ENCODE results near the gene TCF12.

TCF12 gene

GRCh38 chr15:57223887-57224286 lies 305.4 kb downstream of the TCF12 start:
- no peak for DNase-seq

DNA sequence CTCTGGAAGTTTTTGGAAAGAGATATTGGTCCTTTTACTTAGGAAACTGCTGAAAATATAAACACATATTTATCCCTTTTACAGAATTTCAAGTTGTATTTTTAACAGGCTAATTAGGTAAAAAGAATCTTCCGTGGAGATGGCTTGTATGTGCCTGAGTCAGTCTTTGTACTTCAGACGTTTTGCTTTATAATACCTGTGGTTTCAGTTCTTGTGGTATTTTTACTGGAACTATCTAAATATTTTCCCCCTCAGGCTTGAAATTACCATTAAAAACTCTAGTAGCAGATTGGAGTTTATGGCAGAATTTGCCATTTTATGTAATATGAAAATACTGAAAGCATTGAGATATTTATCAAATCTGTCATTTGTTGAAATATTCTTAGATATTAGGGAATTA lies 306.2 kb downstream of the TCF12 start:
- no peak for DNase-seq

DNA sequence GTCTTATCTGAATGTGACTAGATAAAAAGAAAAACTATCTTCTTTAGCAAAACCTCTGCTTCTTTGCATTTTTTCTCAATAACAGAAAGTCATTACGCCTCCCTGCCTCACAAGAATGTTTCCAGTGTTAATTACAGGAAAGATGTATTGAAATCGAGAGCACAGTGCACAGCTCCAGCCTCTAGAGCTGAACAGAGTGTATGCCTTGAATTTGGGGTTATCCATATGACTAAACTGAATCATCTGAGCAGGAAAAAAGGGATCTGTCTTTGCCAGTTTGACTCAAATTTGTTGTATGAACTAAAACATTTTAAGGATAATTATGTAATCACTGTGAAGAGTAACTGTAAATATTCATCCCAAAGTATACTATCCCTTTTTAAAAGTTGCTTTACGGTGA lies 308.7 kb downstream of the TCF12 start:
- DNase-seq = no peak

- DNase-seq = no peak
Observed at GRCh38 chr15:57227899-57228298, 309.5 kb downstream of the TCF12 start.

GRCh38 chr15:57228395-57228794 lies 310.0 kb downstream of the TCF12 start:
- DNase-seq = no peak

- DNase-seq = no peak
Observed at GRCh38 chr15:57229051-57229450, 310.6 kb downstream of the TCF12 start.

GRCh38 chr15:57231559-57231958 lies 313.1 kb downstream of the TCF12 start:
- DNase-seq = no peak

- DNase-seq = no peak
Observed at GRCh38 chr15:57234156-57234555, 315.7 kb downstream of the TCF12 start.

GRCh38 chr15:57235186-57235585 lies 316.7 kb downstream of the TCF12 start:
- DNase-seq = no peak

DNA sequence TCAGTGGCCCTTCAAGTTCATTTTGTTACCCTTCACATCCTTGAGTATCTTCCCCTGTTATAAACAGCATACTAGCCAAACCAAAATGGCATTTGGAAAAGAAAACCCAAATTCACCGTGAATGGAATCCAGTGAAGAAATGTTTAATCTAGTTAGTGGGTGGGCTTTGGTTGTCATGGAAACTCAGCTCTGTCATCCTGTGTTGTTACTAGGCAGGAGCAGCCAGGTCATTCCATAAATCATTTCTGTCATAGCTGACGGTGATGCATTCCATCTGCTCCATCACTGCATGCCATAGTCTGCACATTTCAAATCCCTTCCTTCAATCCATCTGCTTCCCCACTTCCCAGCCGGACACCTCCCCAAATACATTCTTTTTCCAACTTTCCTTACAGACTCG lies 317.4 kb downstream of the TCF12 start:
- DNase-seq = no peak

DNA sequence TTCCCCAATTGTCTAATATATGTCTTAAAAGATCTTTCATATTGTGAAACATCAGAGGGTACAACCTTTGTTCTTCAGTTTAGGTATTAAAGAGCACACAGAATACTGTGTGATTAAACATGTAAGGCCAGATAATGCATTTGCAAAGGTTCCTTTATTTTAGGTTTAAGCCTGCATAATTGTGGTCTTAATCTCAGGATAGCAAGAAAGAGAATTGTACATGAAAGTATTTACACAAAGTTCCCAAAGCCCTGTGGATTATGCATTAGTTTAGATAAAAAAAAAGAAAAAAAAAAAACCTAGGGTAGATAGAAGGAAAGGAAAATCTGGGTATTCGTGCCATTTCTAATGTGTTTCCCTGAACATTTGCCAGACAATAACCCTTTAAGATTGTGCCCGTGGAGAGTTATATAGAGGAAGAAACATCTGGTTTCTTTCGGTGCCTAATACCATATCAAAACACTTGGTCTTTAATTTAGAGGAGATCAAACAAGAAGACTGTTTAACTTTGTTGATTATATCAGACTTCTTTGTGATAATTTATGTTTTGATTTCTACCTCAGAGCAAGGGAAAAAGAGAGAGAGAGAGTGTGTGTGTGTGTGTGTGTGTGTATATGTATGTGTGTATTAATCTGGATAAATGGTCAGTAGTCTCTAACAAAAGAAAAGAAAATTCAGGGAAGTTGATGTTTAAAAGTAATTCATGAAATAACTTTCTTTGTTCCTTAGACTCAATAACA lies 318.3 kb downstream of the TCF12 start:
- DNase-seq = no peak

- DNase-seq = peak; percentile 26
Observed at GRCh38 chr15:57237301-57237642, 318.8 kb downstream of the TCF12 start.

GRCh38 chr15:57237676-57238075 lies 319.2 kb downstream of the TCF12 start:
- no peak for DNase-seq

- DNase-seq = no peak
Observed at GRCh38 chr15:57245130-57245529, 326.7 kb downstream of the TCF12 start.

GRCh38 chr15:57245714-57246113 lies 327.3 kb downstream of the TCF12 start:
- DNase-seq = no peak

DNA sequence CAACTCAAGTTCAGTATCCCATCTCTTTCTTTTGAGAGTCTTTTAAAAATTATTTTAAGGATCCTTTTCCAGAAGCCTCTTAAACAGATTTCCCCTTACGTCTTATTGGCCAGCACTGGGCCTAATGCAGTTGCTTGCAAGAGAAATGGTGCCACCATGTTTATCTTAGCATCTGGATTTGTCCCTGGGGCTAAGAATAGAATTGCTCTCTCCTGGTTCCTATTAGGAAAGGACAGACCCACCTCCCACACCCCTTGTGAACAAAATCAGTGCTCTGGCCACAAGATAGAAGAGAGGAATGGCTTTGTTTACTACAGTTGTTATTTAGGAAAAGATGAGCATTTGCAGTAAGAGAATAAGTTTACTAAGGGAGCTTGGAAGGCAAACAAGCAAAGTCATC lies 329.6 kb downstream of the TCF12 start:
- no peak for DNase-seq

- no peak for DNase-seq
Observed at GRCh38 chr15:57251308-57251707, 332.9 kb downstream of the TCF12 start.

- no peak for DNase-seq
Observed at GRCh38 chr15:57251941-57252340, 333.5 kb downstream of the TCF12 start.

GRCh38 chr15:57253082-57253481 lies 334.6 kb downstream of the TCF12 start:
- no peak for DNase-seq

GRCh38 chr15:57253500-57253899 lies 335.1 kb downstream of the TCF12 start:
- no peak for DNase-seq

- no peak for DNase-seq
Observed at GRCh38 chr15:57255751-57256341, 337.4 kb downstream of the TCF12 start.

DNA sequence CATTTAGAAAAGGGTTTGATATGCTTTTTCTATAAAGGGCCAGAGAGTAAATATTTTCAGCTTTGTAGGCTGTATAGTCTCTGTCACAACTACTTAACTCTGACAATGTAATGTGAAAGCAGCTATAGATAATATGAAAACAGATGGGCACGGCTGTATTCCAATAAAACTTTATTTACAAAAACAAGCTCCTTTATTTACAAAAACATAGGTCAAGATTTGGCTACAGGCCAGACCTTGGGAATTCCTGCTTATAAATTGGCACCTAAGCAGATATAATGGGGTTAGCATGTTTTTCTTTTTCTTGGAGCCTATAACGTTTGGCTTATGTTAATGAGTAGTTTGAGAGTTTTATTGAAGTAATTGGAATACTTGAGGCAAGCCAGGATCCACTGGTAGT lies 338.5 kb downstream of the TCF12 start:
- DNase-seq = no peak

DNA sequence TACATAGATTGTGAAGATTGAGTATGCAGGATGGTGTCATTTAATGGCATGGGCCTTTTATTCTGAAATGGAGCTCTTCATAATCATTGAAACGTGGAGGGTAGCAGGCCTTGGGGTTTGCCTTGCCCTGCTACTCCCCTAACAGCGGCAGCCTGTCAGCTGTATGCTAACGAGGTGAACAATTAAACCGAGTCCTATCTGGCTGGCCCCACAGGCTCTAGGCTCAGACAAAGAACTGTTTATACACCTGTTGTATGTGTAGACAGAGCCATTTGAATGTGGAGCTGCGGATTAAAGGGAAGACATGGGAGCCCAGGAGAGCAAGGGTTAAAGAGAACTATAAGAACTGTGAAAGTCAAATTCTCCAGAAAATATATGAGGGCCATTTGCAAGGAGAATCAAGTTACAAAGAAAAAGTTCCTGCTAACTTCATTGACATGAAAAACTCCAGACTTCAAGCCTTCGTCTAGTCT lies 341.2 kb downstream of the TCF12 start:
- no peak for DNase-seq

DNA sequence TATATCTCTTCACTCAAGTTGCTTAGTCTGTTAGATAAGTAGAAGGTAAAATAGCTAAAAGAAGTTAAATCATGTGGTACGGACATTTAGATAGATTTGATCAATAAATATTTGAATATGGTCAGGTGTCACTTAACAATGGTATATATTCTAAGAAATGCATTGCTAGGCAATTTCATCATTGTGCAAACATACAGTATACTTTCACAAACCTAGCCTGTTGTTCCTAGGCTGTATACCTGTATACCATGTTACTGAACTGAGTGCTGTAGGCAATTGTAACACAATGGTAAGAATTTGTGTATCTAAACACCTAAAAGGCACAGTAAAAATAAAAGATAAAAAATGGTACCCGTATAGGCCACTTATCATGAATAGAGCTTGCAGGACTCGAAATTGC lies 345.1 kb downstream of the TCF12 start:
- no peak for DNase-seq

DNA sequence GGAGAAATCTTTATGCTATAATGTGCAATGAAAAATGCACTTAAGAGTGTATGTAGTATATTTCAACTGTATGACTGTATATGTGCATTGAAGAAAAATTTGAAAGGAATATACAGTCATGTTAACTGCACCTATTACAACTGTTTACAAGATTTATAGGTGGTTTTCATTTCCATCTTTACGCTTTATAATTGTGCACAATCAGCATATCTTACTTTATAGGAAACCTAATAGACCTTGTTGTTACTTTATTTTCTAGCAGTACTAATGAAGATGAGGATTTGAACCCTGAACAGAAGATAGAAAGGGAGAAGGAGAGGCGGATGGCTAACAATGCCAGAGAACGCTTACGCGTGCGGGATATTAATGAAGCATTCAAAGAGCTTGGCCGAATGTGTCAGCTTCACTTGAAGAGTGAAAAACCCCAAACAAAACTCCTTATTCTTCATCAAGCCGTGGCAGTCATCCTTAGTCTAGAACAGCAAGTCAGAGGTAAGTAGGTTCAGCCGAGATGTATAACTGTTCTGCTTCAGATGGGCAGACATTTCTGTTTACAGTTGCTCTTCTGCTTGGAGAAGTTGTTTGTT lies 354.4 kb downstream of the TCF12 start:
- peak; percentile 5 for DNase-seq

All from midbrain (tissue), 1 donor.